Gastrocnemius medialis (tissue), 4 donors: ENCODE measurements around the gene NEK1. TPM values are rescaled to one million over a fixed set of nuclear protein-coding genes. Genes with fewer than 3 reads are reported as not detected.

ENCODE experiments used
- ATAC-seq, 2 donors: fragments of 150-250 bp; one replicate each; pipeline ENCODE4 v1.9.1; 2016
- DNase-seq, 2 donors: peaks; one replicate each; pipeline ENCODE4 v3.0.0-alpha.2; 2019
- H3K27ac ChIP-seq, 4 donors: fragments of 200-600 bp; sonication (generic); 1 replicate in 1 of 4; 2 replicates in 3 of 4; pipeline ENCODE4 v1.5.1; 2016 to 2018; ENCODE audit warnings: mild to moderate bottlenecking in 2 of 4, moderate library complexity in 1 of 4
- H3K27me3 ChIP-seq, 3 donors: fragments of 200-600 bp; sonication (generic) in 2 of 3; 1 replicate in 1 of 3; 2 replicates in 2 of 3; pipeline versions ENCODE4 v1.5.1 to v1.6.0; 2016 to 2019; ENCODE audit warnings: mild to moderate bottlenecking in 1 of 3, moderate library complexity in 1 of 3
- H3K36me3 ChIP-seq, 2 donors: fragments of 200-600 bp; sonication (generic) in 1 of 2; one replicate each; pipeline ENCODE4 v1.5.1; 2017 to 2018
- H3K4me1 ChIP-seq, 2 donors: fragments of 200-600 bp; sonication (generic) in 1 of 2; one replicate each; pipeline ENCODE4 v1.5.1; 2016 to 2017; ENCODE audit warnings: mild to moderate bottlenecking in 2 of 2
- H3K4me3 ChIP-seq, 4 donors: fragments of 200-600 bp; sonication (generic) in 3 of 4; 1 replicate in 1 of 4; 2 replicates in 3 of 4; pipeline ENCODE4 v1.5.1; 2016 to 2019; ENCODE audit warnings: mild to moderate bottlenecking in 2 of 4
- H3K9me3 ChIP-seq, 3 donors: fragments of 200-600 bp; sonication (generic) in 2 of 3; 1 replicate in 1 of 3; 2 replicates in 2 of 3; pipeline ENCODE4 v1.5.1; 2016 to 2019
- POLR2A ChIP-seq, 2 donors: fragments of 450-650 bp; IDR thresholded peaks; one replicate each; pipeline ENCODE4 v1.6.1; 2017; ENCODE audit warnings: antibody characterized with exemption in 2 of 2, mild to moderate bottlenecking in 2 of 2, moderate library complexity in 2 of 2
- in situ Hi-C, 4 donors: fragments of 200-750 bp; cut with MboI; loops; one replicate each; pipeline versions ENCODE4 v1.15.0 to v1.8.0; 2017; ENCODE audit warnings: low sequenced_read_pairs in 4 of 4
- intact Hi-C: fragments of 100-400 bp; cut with DNase I; formaldehyde crosslinking; loops from one replicate; pipeline ENCODE4 v1.15.1; 2023; ENCODE audit warnings: low total_unique reads
- total RNA-seq, 4 donors: library from RNA; depleted of rRNA; stranded (reverse); fragments of >200 nt; gene quantifications; one replicate each; pipeline versions ENCODE4 v1.1.0 to v1.2.3, GENCODE V29; 2016
- TF ChIP-seq, protein P1 (sequence below), 5 experiments: fragments of 450-650 bp in 3 of 5; fragments of 200-600 bp in 2 of 5; sonication (generic) in 2 of 5; IDR thresholded peaks in 4 of 5; conservative IDR thresholded peaks in 1 of 5; 1 replicate in 4 of 5; 2 replicates in 1 of 5; pipeline ENCODE4 v1.5.1; 2016 to 2019; ENCODE audit warnings: antibody characterized with exemption in 5 of 5, mild to moderate bottlenecking in 3 of 5, moderate library complexity in 3 of 5

Gene NEK1
- total RNA-seq, 4 donors from 2014 or later = 2.6 to 11.0 (median 3.9) TPM

DNA sequence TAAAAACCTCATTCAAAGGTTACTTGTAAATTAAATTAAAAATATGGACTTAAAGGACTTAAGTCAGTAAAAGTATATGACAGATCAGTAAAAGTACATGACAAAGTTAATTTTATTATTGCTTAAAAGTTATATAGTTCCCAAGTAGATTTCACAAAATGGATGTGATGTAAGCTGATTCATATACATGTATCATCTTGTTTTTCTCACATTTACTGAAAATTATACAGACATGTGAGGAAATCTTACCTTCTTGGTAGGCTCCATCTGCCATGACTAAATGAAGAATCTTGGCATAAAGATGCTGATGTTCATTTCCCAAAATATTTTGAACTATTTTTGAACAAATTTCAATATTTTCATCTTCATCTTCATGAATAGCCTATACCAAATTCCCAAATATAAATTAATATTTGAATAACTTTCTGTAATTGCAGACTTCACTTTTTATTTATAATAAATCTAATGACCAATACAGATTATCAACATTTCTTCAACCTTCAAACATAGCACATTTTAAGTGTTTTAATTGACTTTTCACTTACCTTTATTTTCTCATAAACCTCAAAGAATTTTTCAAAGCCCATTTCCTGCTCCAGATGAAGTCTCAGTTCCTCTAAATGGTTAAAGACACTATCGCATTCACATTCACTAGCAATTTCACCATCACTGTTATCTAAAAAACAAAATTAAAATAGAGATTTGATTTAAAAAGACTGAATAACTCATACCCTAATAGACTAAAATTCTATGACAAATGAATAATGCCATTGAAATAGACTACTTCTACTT, 212.2 kb downstream of the NEK1 start:
- ATAC-seq (no peak), DNase-seq (no peak)
- intact Hi-C loops (loop anchor here (10.0 kb wide), 1 partner anchor 375 kb away; no protein-coding TSS in a partner anchor), in situ Hi-C loops (no loop called here)
- Histone ChIP-seq H3K27me3 (no peaks in the 10 kb centered on the region), H3K36me3 (peaks cover 0 to 8% of the 10 kb centered on the region in 2 donors), H3K4me3 (no peak overlapping the region), H3K4me1 (peaks cover 2 to 3% of the 10 kb centered on the region in 2 donors), H3K9me3 (no peaks in the 10 kb centered on the region), H3K27ac (no peak overlapping the region)
- no peak for TF ChIP-seq POLR2A (IDR thresholded peaks at IDR 0.05)
- TF ChIP-seq, protein P1, sequence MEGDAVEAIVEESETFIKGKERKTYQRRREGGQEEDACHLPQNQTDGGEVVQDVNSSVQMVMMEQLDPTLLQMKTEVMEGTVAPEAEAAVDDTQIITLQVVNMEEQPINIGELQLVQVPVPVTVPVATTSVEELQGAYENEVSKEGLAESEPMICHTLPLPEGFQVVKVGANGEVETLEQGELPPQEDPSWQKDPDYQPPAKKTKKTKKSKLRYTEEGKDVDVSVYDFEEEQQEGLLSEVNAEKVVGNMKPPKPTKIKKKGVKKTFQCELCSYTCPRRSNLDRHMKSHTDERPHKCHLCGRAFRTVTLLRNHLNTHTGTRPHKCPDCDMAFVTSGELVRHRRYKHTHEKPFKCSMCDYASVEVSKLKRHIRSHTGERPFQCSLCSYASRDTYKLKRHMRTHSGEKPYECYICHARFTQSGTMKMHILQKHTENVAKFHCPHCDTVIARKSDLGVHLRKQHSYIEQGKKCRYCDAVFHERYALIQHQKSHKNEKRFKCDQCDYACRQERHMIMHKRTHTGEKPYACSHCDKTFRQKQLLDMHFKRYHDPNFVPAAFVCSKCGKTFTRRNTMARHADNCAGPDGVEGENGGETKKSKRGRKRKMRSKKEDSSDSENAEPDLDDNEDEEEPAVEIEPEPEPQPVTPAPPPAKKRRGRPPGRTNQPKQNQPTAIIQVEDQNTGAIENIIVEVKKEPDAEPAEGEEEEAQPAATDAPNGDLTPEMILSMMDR (IDR thresholded peaks at IDR 0.05 in 4 of 5, conservative IDR thresholded peaks at IDR 0.05 in 1 of 5) = no peak

DNA sequence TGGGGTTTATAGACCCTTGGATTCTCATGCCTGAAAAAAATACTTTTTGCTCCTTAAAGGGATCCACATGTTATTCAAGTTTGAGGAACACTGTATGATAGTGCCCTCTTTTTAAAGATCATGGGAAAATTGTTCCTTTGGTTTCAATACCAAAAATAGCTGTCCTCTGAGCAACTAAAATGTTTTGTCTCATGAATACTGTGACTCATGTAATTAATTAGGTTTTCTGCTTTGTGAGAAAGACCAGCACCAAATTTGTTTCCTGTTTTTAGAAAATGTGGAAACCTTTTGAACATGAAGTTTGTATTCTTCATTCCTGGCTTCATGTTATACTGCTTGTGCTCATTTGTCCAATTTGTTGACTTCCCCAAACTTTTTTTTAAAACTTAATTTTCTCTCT, 214.1 kb downstream of the NEK1 start:
- no peak for ATAC-seq
- in situ Hi-C loops = no loop called here
- TF ChIP-seq, protein P1 (IDR thresholded peaks at IDR 0.05 in 4 of 5, conservative IDR thresholded peaks at IDR 0.05 in 1 of 5) = no peak
- no peak for TF ChIP-seq POLR2A (IDR thresholded peaks at IDR 0.05)
- Histone ChIP-seq H3K27ac (peak overlapping the region in 2 of 4 donors; percentile 1 to 42), H3K9me3 (no peaks in the 10 kb centered on the region), H3K4me3 (no peak overlapping the region), H3K4me1 (no peaks in the 10 kb centered on the region), H3K27me3 (no peaks in the 10 kb centered on the region), H3K36me3 (peaks cover 0 to 8% of the 10 kb centered on the region in 2 donors)
- DNase-seq = no peak
- intact Hi-C loops = no loop called here

DNA sequence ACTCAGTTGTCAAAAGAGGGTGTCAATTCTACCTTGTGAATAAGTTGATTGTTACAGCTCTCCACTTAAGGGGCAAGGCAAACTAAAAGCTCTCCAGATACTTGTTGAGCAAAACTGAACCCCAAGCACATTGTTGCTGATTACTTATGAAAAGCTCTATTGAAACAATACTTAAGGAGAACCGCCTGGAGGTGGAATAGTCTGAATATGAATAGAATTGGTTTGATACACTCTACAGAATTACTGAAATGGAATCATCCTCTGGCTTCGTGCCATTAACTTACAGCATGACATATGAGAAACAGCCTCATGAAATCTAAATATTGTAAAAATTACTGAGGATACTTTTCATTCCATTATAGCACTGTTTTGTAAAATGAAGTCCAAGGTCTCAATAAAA, 214.6 kb downstream of the NEK1 start:
- Histone ChIP-seq H3K27me3 (no peaks in the 10 kb centered on the region), H3K27ac (peak overlapping the region in 3 of 4 donors; percentile 1 to 42 (median 8)), H3K9me3 (no peaks in the 10 kb centered on the region), H3K4me3 (no peak overlapping the region), H3K36me3 (peaks cover 0 to 8% of the 10 kb centered on the region in 2 donors), H3K4me1 (no peaks in the 10 kb centered on the region)
- TF ChIP-seq, protein P1 (IDR thresholded peaks at IDR 0.05 in 4 of 5, conservative IDR thresholded peaks at IDR 0.05 in 1 of 5) = no peak
- no peak for TF ChIP-seq POLR2A (IDR thresholded peaks at IDR 0.05)
- intact Hi-C loops (no loop called here), in situ Hi-C loops (no loop called here)
- ATAC-seq = no peak
- DNase-seq = no peak

DNA sequence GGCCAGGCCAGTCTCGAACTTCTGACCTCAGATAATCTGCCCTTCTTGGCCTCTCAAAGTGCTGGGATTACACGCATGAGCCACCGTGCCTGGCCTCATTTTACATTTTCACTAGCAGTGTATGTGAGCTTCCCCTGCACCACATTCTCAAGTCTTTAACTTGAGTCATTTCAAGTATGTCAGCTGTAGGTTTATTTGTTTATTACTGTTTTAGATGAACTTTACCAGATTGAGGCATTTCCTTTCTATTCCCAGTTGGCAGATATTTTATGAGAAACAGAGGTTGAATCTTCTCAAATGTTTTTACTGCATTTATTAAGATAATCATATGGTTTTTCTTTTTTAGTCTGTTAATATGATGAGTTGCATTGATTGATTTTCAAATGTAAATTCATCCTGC, 227.0 kb downstream of the NEK1 start:
- DNase-seq = no peak
- intact Hi-C loops (no loop called here), in situ Hi-C loops (no loop called here)
- no peak overlapping the region for H3K4me3 ChIP-seq
- no peaks in the 10 kb centered on the region for H3K9me3 ChIP-seq
- no peak for TF ChIP-seq POLR2A (IDR thresholded peaks at IDR 0.05)
- TF ChIP-seq, protein P1 (IDR thresholded peaks at IDR 0.05 in 4 of 5, conservative IDR thresholded peaks at IDR 0.05 in 1 of 5) = no peak
- no peaks in the 10 kb centered on the region for H3K4me1 ChIP-seq
- ATAC-seq = no peak
- H3K27ac ChIP-seq = no peak overlapping the region
- no peaks in the 10 kb centered on the region for H3K27me3 ChIP-seq
- H3K36me3 ChIP-seq = no peaks in the 10 kb centered on the region
